ENCODE results near the gene TSSK6. TPM values are rescaled to one million over a fixed set of nuclear protein-coding genes. Genes with fewer than 3 reads are reported as not detected.

Gene TSSK6
- total RNA-seq, 3 donors from 2014 or later, result 1.8 to 2.5 (median 2.3) TPM

GRCh38 chr19:19500975-19501644 lies 14.2 kb downstream of the TSSK6 start:
- ATAC-seq (no peak), DNase-seq (no peak)

DNA sequence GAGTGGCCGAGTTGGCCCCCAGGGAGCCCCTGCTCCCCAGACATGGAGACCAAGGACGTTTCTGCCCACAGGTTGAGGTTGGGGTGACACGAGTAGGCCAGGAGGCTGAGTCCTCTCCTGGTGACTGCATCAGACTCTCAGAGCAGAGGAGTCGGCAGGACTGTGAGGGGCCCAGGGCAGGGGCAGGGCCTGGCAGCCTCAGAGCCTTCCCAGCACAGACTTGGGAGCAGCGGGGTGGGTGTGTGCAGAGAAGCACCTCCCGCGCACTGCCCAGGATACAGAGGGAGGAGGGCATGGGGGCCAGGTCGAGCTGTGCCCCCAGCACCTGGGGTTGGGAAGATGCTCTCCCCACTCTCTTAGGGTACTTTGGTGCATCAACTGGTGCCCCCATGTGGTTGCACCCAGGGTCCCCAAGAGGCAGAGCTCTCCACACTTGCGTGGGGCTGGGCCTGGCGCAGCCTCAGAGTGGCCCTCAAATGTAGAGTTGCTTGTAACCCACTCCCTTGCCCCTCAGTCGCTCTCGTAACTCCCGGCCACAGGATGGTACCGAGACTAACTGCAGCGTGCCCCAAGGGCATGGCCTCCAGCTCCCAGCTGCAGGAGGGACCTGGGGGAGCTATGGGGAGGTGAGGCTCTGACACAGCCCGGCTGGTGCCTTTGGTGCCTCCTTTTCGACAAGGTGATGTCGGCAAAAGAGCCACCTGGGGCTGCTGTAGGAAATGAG lies 15.9 kb downstream of the TSSK6 start:
- DNase-seq (no peak), ATAC-seq (peak; percentile 3)
- Histone ChIP-seq H3K36me3 (ENCODE audit: low read depth) (peaks cover 32% of the 10 kb centered on the region), H3K4me1 (ENCODE audit: low read depth) (no peaks in the 10 kb centered on the region), H3K9me3 (no peaks in the 10 kb centered on the region), H3K4me3 (no peak overlapping the region)
- TF ChIP-seq, protein P1, sequence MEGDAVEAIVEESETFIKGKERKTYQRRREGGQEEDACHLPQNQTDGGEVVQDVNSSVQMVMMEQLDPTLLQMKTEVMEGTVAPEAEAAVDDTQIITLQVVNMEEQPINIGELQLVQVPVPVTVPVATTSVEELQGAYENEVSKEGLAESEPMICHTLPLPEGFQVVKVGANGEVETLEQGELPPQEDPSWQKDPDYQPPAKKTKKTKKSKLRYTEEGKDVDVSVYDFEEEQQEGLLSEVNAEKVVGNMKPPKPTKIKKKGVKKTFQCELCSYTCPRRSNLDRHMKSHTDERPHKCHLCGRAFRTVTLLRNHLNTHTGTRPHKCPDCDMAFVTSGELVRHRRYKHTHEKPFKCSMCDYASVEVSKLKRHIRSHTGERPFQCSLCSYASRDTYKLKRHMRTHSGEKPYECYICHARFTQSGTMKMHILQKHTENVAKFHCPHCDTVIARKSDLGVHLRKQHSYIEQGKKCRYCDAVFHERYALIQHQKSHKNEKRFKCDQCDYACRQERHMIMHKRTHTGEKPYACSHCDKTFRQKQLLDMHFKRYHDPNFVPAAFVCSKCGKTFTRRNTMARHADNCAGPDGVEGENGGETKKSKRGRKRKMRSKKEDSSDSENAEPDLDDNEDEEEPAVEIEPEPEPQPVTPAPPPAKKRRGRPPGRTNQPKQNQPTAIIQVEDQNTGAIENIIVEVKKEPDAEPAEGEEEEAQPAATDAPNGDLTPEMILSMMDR (IDR thresholded peaks at IDR 0.05), result no peak
- intact Hi-C loops (cut with DNase I, micrococcal nuclease), result loop anchor here in 1 of 2 donors (10.0 kb wide), 1 partner anchor 135 kb away; no protein-coding TSS in a partner anchor

More at GRCh38 chr19:19500975-19501644, 14.2 kb downstream of the TSSK6 start:
- TF ChIP-seq, protein P1 (IDR thresholded peaks at IDR 0.05), result no peak
- H3K4me1 ChIP-seq (ENCODE audit: low read depth), result no peaks in the 10 kb centered on the region
- H3K36me3 ChIP-seq (ENCODE audit: low read depth), result peaks cover 28% of the 10 kb centered on the region
- no peaks in the 10 kb centered on the region for H3K9me3 ChIP-seq
- intact Hi-C loops (cut with DNase I, micrococcal nuclease), result no loop called here
- no peak overlapping the region for H3K4me3 ChIP-seq

GRCh38 chr19:19498255-19498991 lies 16.9 kb downstream of the TSSK6 start:
- no peak overlapping the region for H3K4me3 ChIP-seq
- DNase-seq (no peak), ATAC-seq (no peak)
- intact Hi-C loops (cut with DNase I, micrococcal nuclease), result loop anchor here in 1 of 2 donors (10.0 kb wide), 1 partner anchor 134 kb away; no protein-coding TSS in a partner anchor
- H3K4me1 ChIP-seq (ENCODE audit: low read depth), result no peaks in the 10 kb centered on the region
- TF ChIP-seq, protein P1 (IDR thresholded peaks at IDR 0.05), result no peak
- H3K36me3 ChIP-seq (ENCODE audit: low read depth), result peaks cover 32% of the 10 kb centered on the region
- no peaks in the 10 kb centered on the region for H3K9me3 ChIP-seq

DNA sequence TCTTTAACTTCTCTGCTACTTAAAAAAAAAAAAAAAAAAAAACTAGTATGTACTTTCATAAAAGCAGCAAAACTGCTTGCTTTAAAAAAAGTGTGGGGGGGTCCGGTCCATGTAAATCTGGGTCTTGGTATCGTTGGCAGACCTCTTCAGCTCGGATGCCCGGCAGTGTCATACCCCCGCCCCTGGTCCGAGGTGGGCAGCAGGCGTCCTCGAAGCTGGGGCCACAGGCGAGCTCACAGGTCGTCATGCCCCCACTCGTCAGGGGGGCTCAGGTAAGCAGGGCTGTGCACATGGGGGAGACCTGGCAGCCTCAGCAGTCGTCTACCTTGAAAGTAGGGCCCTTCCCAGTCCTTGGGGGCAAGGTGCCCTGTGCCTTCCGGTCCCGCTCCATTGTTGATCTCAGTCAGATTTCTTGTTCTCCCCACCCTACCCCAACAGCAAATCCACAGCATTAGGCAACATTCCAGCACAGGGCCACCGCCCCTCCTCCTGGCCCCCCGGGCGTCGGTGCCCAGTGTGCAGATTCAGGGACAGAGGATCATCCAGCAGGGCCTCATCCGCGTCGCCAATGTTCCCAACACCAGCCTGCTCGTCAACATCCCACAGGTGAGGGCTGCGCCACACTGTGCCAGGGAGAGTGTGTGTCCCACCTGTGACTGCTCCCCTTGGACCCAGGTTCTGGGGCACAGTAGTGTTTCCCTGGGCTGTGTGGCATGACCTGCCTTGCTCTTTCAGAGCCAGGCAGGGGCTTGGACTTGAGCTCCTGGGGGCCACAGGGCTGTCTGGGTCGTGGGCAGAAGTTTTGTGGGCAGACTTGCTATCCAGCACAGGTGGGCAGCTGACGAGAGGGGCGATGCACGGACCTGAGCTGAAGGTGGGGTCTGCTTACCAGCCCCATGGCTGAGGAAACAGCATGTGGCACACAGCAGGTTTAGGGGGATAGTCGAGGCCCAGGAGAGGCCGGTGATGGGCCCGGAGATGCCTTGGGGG lies 19.4 kb downstream of the TSSK6 start:
- intact Hi-C loops (cut with DNase I, micrococcal nuclease), result loop anchor here in 1 of 2 donors (10.0 kb wide), 1 partner anchor 131 kb away; no protein-coding TSS in a partner anchor
- peaks cover under 1% of the 10 kb centered on the region for H3K4me1 ChIP-seq (ENCODE audit: low read depth)
- ATAC-seq (no peak), DNase-seq (no peak)
- no peak overlapping the region for H3K4me3 ChIP-seq
- peaks cover 19% of the 10 kb centered on the region for H3K36me3 ChIP-seq (ENCODE audit: low read depth)
- TF ChIP-seq, protein P1 (IDR thresholded peaks at IDR 0.05), result no peak
- H3K9me3 ChIP-seq, result no peaks in the 10 kb centered on the region
